ENCODE data around the gene PNISR.

Gene PNISR

GRCh38 chr6:99348288-99349170, 76.6 kb downstream of the PNISR start:
- DNase-seq (ENCODE audit: extremely low read depth, insufficient read length), result no peak
- TF ChIP-seq, protein P1, sequence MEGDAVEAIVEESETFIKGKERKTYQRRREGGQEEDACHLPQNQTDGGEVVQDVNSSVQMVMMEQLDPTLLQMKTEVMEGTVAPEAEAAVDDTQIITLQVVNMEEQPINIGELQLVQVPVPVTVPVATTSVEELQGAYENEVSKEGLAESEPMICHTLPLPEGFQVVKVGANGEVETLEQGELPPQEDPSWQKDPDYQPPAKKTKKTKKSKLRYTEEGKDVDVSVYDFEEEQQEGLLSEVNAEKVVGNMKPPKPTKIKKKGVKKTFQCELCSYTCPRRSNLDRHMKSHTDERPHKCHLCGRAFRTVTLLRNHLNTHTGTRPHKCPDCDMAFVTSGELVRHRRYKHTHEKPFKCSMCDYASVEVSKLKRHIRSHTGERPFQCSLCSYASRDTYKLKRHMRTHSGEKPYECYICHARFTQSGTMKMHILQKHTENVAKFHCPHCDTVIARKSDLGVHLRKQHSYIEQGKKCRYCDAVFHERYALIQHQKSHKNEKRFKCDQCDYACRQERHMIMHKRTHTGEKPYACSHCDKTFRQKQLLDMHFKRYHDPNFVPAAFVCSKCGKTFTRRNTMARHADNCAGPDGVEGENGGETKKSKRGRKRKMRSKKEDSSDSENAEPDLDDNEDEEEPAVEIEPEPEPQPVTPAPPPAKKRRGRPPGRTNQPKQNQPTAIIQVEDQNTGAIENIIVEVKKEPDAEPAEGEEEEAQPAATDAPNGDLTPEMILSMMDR (IDR thresholded peaks at IDR 0.05; ENCODE audit: insufficient read depth, low read length, poor library complexity, severe bottlenecking), result no peak
- no peak overlapping the region for H3K4me3 ChIP-seq (replicated peaks; ENCODE audit: low read depth, low read length)
- H3K27me3 ChIP-seq (replicated peaks; ENCODE audit: control insufficient read depth, insufficient read depth, low read length), result no peaks in the 10 kb centered on the region; the same call in none of the 2 replicates
- no peaks in the 10 kb centered on the region for H3K36me3 ChIP-seq (ENCODE audit: control insufficient read depth, insufficient read depth, low read length)

Data from GM06990 (cell line).